ENCODE results near the gene DNALI1.
A peak's percentile ranks its signal among the peaks of the same experiment; 100 is the strongest.
"Not testable (repeated sequence)": the region's sequence is repeated elsewhere in the genome, so short reads cannot be mapped to it uniquely, and the experiment has no call there.

The DNALI1 gene

DNA sequence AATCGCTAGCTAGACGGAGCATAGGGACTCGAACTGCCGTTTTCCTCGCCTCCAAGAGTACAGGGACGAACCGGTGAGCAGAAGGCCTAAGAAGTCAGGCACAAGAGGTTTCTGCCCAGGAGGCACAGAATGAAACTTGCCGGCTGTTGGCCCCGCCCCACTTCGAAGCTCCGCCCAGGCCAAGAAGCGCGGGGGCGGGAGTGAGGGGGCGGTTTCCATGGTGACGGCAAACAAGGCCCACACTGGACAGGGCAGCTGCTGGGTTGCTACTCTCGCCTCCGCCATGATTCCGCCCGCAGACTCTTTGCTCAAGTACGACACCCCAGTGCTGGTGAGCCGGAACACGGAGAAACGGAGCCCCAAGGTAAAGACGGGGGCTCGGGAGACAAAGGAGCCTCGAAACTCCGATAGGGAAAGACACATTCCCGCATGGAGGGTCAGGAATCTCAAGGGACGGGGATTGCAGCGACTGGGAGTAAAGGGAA is at the start of gene DNALI1:
DNALI1 (plus strand) TSS at position 229 of the 485 bp plus-strand sequence; CDS start at position 284, 55 bp downstream.
- DNase-seq: no peak

- no peak for DNase-seq
Observed at GRCh38 chr1:37509181-37509580, 47.6 kb upstream of the DNALI1 start.

DNA sequence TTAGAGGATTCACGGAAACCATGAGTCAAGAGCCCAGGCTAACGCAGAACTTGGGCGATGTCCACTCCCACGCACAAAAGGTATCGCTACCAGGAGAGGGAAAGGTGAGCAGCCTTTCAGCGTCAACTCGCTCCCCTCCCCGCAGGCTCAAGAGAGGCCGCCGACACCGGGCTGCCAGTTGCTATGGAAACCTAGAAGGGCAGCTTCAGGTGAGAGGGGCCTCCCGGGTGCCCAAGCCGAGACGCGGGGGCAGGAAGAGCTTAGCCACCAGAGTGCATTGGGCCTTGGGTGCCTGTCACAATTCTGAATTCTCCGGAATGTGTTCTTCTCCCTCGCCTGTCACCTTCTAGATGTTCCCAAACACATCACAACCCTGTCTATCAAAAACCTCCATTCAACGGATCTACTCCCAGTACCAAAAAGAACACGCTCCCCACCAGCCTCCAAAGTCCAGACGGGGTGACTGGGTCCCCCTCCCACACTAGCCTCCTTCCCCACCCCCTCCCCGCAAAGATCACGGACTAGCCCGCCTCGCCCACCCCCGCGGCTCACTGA is 42.9 kb upstream of the DNALI1 start:
- DNase-seq: peak; percentile 74

DNA sequence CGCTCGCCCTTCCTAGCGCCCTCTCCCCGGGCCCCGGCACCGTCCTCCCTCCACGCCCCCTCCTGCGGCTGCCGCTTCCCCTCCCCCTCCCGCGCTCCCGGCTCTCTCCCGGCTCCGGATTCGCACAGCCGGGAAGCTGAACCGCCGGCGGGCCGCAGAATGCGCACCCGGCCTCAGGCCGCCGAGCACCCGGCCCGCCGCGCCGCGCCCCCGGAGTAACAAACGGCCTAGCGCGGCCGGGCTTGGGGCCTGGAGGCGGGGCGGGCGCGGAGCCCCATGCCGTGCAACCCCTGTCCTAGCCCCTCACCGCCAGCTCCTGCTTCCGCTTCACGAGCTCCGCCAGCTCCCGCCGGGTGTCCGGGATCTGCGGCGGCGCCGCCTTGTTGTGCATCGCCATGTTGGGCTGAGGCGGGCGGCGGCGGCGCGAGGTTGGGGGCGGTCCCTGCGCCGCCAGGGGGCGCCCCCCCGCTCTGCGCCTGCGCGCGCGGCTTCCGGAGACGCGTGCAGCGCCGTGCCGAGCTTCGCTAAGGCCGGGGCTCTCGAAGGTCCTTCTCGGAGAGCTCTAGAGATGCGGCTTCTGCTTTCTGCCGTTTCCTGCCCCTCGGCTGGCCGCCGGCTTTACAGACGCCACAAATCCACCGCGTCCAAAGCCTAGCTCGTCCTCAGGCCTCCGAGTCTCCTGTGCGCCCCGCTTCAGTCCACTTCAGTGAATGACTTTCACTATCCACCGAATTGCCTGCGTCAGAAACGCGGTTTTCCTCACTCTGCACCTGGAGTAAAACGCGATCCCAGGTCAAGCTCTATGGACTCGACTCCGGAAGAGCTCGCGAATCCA is 42.2 kb upstream of the DNALI1 start, which contains the start of gene MEAF6:
MEAF6 (minus strand) TSS at position 417 of the 835 bp plus-strand sequence; CDS start at position 397, 20 bp downstream.
- peak; percentile 83 for DNase-seq

DNA sequence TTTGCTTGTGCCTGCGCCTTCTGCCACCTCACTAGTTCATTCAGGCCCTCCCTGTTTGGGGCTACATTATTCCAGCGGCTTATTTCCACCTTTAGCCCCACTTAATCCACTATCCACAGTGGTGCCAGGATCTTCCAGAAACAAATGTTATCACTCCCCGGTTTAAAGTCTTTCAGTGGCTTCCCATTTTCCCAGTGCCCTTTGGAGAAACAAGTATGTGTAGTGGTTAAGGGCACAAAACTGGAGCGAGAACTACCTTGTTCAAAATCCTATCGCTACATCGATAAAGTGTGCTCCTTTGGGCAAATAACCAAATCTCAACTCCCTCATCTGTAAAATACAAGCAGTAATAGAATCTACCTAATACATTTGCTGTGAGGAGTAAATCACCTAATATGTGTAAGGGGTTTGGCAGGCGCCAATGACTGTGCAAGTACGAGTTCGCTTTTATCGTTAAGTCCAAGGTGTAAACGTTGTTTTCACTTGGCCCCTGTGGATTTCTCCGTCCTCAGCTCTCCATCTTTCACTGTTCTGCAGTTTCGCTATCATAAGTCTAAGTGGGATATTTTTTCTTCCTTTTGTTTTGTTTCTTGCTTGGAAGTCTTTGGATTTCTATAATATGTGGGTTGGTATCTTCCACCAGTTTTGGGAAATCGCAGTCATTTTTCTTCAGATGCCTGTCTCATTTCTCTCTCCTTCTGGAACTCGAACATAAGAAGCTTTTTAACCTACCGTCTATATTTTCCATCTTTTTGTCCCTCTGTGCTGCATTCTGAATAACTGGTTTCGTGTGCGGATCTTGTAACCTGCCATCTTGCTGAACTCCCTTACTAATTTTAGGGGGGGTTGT is 41.3 kb upstream of the DNALI1 start:
- no peak for DNase-seq

- no peak for DNase-seq
Observed at GRCh38 chr1:37517569-37517968, 39.2 kb upstream of the DNALI1 start.

DNA sequence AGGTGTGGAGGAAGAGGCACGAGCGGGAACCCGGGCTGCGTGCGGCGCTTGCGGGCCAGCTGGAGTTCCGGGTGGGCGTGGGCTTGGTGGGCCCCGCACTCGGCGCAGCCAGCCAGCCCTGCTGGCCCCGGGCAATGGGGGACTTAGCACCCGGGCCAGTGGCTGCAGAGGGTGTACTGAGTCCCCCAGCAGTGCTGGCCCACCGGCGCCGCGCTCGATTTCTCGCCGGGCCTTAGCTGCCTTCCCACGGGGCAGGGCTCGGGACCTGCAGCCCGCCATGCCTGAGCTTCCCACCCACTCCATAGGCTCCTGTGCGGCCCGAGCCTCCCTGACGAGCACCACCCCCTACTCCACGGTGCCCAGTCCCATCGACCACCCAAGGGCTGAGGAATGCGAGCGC is 38.5 kb upstream of the DNALI1 start:
- DNase-seq: not testable (repeated sequence)

GRCh38 chr1:37518929-37519328 is 37.8 kb upstream of the DNALI1 start:
- DNase-seq: peak; percentile 27

DNA sequence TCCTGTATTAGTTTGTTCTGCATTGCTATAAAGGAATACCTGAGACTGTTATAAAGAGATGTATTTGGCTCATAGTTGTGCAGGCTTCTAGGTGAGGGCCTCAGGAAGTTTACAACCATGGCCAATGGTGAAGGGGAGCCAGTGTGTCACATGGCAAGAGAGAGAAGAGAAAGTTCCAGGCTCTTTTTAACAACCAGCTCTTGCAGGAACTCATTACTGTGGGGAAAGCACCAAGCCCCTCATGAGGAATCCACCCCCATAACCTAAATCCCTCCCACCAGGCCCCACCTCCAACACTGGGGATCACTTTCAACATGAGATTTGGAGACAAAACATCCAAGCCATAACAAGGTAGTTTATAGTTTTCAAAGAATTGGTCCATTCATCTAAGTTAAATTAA is 37.1 kb upstream of the DNALI1 start:
- no peak for DNase-seq

- DNase-seq: not testable (repeated sequence)
Observed at GRCh38 chr1:37529888-37530287, 26.9 kb upstream of the DNALI1 start.

DNA sequence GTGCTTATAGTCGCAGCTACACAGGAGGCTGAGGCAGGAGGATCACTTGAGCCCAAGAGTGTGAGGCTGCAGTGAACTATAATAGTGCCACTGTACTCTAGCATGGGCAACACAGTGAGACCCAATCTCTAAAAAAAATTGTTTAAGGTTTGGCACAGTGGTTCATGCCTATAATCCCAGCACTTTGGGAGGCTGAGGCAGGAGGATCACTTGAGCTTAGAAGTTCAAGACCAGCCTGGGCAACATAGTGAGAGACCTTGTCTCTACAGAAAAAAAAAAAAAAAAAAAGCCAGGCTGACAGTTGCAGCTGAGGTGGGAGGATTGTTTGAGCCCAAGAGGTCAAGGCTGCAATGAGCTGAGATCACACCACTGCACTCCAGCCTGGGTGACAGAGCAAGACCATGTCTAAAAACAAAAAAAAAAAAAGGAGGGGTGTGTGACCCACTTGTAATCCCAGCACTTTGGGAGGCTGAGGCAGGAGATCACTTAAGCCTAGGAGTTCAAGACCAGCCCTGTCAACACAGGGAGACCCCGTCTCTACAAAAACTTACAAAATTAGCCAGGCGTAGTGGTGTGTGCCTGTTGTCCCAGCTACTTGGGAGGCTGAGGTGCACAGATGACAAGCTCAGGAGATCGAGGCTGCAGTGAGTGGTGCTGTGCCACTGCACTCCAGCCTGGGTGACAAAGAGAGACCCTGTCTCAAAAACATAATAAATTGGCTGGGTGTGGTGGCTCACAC is 24.2 kb upstream of the DNALI1 start:
- not testable (repeated sequence) for DNase-seq

GRCh38 chr1:37533317-37534093 is 23.2 kb upstream of the DNALI1 start:
- no peak for DNase-seq

- DNase-seq: no peak
Observed at GRCh38 chr1:37537378-37537777, 19.4 kb upstream of the DNALI1 start.

DNA sequence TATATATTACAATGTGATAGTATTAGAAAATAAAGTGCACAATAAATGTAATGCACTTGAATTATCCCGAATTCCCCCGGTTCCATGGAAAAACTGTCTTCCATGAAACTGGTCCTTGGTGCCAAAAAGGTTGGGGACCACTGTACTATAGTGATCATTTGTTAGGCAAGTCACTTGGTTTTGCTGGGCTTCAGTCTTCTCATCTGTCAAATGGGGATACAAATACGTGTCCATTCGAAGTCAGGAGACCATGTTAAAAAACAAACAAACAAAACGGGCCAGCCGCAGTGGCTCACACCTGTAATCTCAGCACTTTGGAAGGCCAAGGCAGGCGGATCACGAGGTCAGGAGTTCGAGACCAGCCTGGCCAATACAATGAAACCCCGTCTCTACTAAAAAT is 17.6 kb upstream of the DNALI1 start:
- DNase-seq: not testable (repeated sequence)

DNA sequence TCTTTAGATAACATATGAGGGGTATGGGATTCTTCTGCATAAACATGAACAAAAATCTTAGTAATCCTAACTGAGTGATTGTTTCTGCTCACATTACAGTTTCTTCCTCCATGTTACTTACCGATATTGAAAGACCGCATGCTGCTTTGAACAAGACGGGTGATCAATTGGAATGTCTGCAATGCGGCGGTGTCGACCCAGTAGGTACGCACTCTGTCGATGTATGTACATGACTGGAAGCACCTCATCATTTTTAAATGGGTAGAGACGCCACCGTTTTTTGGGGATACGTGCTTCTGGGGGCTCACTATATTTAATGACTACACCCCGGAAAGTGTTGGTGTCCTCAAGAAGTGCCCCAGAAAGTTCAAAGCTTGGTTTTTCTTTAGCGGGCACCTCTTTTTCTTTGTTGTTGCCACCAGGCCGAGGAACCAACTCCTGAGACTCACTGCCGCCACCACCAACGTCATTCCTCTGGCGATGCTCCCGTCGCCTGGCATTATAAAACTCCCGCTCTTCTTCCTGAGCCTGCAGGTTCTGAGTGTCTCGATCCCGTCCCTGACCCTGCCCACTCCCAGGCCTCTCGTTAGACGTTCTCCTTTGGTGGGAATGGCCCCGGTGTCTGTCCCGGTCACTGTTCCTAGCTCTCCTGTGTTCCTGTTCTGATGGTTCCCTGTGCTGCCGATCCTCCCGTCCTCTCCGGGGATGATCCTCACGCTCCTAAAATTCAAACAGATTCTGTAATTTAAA is 16.5 kb upstream of the DNALI1 start:
- DNase-seq: no peak

DNA sequence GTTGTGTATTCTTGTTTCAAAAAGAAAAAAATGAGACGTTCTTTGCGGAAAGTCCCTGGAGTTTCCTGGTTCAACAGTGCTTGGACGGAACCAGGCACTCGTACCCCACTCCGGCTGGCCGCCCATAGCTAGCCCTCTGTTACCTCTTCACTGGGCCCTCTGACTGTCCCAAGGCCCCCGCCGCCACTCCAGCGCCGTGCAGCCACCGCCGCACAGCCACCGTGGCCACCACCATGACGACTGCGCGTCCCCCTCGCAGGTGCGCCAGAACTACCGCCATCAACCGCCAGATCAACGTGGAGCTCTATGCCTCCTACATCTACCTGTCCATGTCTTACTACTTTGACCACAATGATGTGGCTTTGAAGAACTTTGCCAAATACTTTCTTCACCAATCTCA is 12.2 kb upstream of the DNALI1 start:
- no peak for DNase-seq

DNA sequence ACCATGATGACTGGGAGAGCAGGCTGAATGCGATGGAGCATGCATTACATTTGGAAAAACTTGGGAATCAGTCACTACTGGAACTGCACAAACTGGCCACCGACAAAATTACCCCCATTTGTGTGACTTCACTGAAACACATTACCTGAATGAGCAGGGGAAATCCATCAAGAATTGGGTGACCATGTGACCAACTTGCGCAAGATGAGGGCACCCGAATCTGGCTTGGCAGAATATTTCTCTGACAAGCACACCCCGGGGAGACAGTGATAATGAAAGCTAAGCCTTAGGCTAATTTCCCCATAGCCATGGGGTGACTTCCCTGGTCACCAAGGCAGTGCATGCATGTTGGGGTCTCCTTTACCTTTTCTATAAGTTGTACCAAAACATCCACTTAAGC is 11.7 kb upstream of the DNALI1 start:
- no peak for DNase-seq

GRCh38 chr1:37549341-37549740 is 7.4 kb upstream of the DNALI1 start:
- DNase-seq: no peak

DNA sequence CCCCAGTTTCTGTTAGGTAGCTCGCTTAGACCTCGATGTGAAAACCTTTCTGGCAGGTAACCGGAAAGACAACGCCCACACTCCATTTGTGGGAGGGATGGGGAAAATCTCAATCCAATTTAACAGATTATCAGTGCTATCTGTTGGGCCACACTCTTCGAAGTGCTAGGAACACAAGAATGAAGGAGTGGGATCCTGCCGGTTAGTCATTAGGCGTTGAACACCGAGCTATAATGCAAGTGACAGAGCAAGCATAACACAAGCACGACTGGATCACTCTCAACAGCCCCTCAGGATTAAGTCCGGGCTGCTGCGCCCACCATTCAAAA is 3.2 kb upstream of the DNALI1 start:
- peak; percentile 8 for DNase-seq

- DNase-seq: peak; percentile 93
Observed at GRCh38 chr1:37553927-37554808, 2.6 kb upstream of the DNALI1 start, which contains the start of gene SNIP1. TSS of gene SNIP1 (minus strand) at chr1:37554293. CDS start at chr1:37554229, 64 bp downstream.
